K562 (cell line): ENCODE data around the gene SLC34A3. TPM values are rescaled to one million over a fixed set of nuclear protein-coding genes. Genes with fewer than 3 reads are reported as not detected.
"Not testable (repeated sequence)": the region's sequence is repeated elsewhere in the genome, so short reads cannot be mapped to it uniquely, and the experiment has no call there.

Source experiments
- REST ChIP-seq, 2 experiments: fragments of 450-650 bp; formaldehyde crosslinking in 1 of 2; IDR thresholded peaks; 2 replicates each; pipeline versions ENCODE4 v1.4.0 to v1.6.1; 2014 to 2020; ENCODE audit warnings: mild to moderate bottlenecking in 2 of 2, borderline replicate concordance in 1 of 2, low read depth in 1 of 2
- polyA plus RNA-seq, 8 experiments: library from polyadenylated mRNA; depleted of rRNA in 4 of 8; stranded (reverse) in 5 of 8; unstranded in 3 of 8; fragments of >200 nt; fragmentation: Nextera tagmentation in 2 of 8; fragmentation: Illumina TruSeq in 1 of 8; extraction: Ambion mirVana in 2 of 8; extraction: Trizol in 1 of 8; gene quantifications; 2 replicates each; pipeline versions ENCODE4 v1.2.1 to v1.2.3, GENCODE V29; 2011 to 2014; ENCODE audit warnings: inconsistent platforms in 1 of 8, missing spikeins in 1 of 8
- total RNA-seq, 7 experiments: library from RNA; depleted of rRNA in 6 of 7; stranded (reverse); fragments of >200 nt in 6 of 7; fragmentation: Illumina TruSeq in 2 of 7; extraction: Trizol in 2 of 7; gene quantifications; 2 replicates each; pipeline versions ENCODE4 v1.2.1 to v1.2.3, GENCODE V29; 2011 to 2021; ENCODE audit warnings: low replicate concordance in 1 of 7

SLC34A3 gene
- total and polyA plus RNA-seq, 9 of the 15 experiments (the other 6 are each of a cell fraction or from before 2014, with no cell fraction given), result not detected

- peak; percentile 37; the same call in 1 of the 2 replicates for TF ChIP-seq REST (IDR thresholded peaks at IDR 0.05; ENCODE audit: borderline replicate concordance)
- not testable (repeated sequence) for TF ChIP-seq REST (CRISPR knock-in tag; IDR thresholded peaks at IDR 0.05; ENCODE audit: low read depth)
- TF ChIP-seq, all 486 proteins: peak for 9; not testable (repeated sequence) for 477
These were observed 31.6 kb downstream of the SLC34A3 start (continued) for GRCh38 chr9:137262173-137262908.
